H9 (cell line): ENCODE data around the gene INTS12. TPM values are rescaled to one million over a fixed set of nuclear protein-coding genes. Genes with fewer than 3 reads are reported as not detected.

Source experiments
- DNase-seq: peaks from one replicate; pipeline ENCODE4 v3.0.0-alpha.2; 2017
- H2AFZ ChIP-seq: one replicate; pipeline ENCODE4 v1.6.1; 2013; ENCODE audit warnings: mild to moderate bottlenecking, low read length, control low read depth, moderate library complexity
- H2AK5ac ChIP-seq: 2 replicates; pipeline ENCODE4 v1.6.1; 2013; ENCODE audit warnings: low read length, control low read depth, mixed read lengths; ENCODE audit not compliant: insufficient read length
- H2BK120ac ChIP-seq: one replicate; pipeline ENCODE4 v1.6.1; 2013; ENCODE audit warnings: low read depth, mild to moderate bottlenecking, low read length, control low read depth, inconsistent platforms; ENCODE audit not compliant: poor library complexity, severe bottlenecking
- H2BK12ac ChIP-seq: 2 replicates; pipeline ENCODE4 v1.6.1; 2013; ENCODE audit warnings: low read length, control low read depth, mixed read lengths, low read depth; ENCODE audit not compliant: insufficient read length
- H2BK15ac ChIP-seq: 2 replicates; pipeline ENCODE4 v1.6.1; 2013; ENCODE audit warnings: low read depth, low read length, control low read depth
- H2BK20ac ChIP-seq: one replicate; pipeline ENCODE4 v1.6.1; 2013; ENCODE audit warnings: low read depth, mild to moderate bottlenecking, low read length, control low read depth, inconsistent platforms; ENCODE audit not compliant: poor library complexity, severe bottlenecking
- H2BK5ac ChIP-seq: 2 replicates; pipeline ENCODE4 v1.6.1; 2013; ENCODE audit warnings: low read length, control low read depth, mixed read lengths; ENCODE audit not compliant: insufficient read length
- H3K14ac ChIP-seq: 2 replicates; pipeline ENCODE4 v1.6.1; 2013; ENCODE audit warnings: low read length, control low read depth; ENCODE audit not compliant: insufficient read depth
- H3K18ac ChIP-seq: 2 replicates; pipeline ENCODE4 v1.6.1; 2013; ENCODE audit warnings: low read depth, mild to moderate bottlenecking, mixed read lengths, low read length, control low read depth; ENCODE audit not compliant: insufficient read length
- H3K23ac ChIP-seq: 2 replicates; pipeline ENCODE4 v1.6.1; 2013; ENCODE audit warnings: low read length, control low read depth, mixed read lengths, low read depth; ENCODE audit not compliant: insufficient read length
- H3K23me2 ChIP-seq: 2 replicates; pipeline ENCODE4 v1.6.1; 2013; ENCODE audit warnings: low read depth, mild to moderate bottlenecking, mixed read lengths, low read length, control low read depth; ENCODE audit not compliant: insufficient read length, poor library complexity, severe bottlenecking
- H3K27ac ChIP-seq: 2 replicates; pipeline ENCODE4 v1.5.1; 2013; ENCODE audit warnings: low read length, control low read depth, mixed read lengths, low read depth; ENCODE audit not compliant: insufficient read length
- H3K27me3 ChIP-seq: 2 replicates; pipeline ENCODE4 v1.6.1; 2013; ENCODE audit warnings: low read length, control low read depth, inconsistent platforms; ENCODE audit not compliant: insufficient read depth
- H3K4ac ChIP-seq: 2 replicates; pipeline ENCODE4 v1.6.1; 2013; ENCODE audit warnings: low read depth, mild to moderate bottlenecking, control low read depth, inconsistent platforms, low read length, moderate library complexity
- H3K4me1 ChIP-seq: 2 replicates; pipeline ENCODE4 v1.6.1; 2013; ENCODE audit warnings: low read length, control low read depth, inconsistent platforms; ENCODE audit not compliant: insufficient read depth
- H3K4me2 ChIP-seq: 2 replicates; pipeline ENCODE4 v1.6.1; 2013; ENCODE audit warnings: low read length, control low read depth, mixed read lengths; ENCODE audit not compliant: insufficient read length, insufficient read depth
- H3K56ac ChIP-seq: 2 replicates; pipeline ENCODE4 v1.6.1; 2013; ENCODE audit warnings: low read depth, mild to moderate bottlenecking, mixed read lengths, low read length, control low read depth; ENCODE audit not compliant: insufficient read length
- H3K79me1 ChIP-seq: 2 replicates; pipeline ENCODE4 v1.6.1; 2013; ENCODE audit warnings: low read depth, mild to moderate bottlenecking, moderate library complexity, low read length, control low read depth, inconsistent platforms; ENCODE audit not compliant: insufficient read depth, poor library complexity, severe bottlenecking
- H3K79me2 ChIP-seq: 2 replicates; pipeline ENCODE4 v1.6.1; 2013; ENCODE audit warnings: low read length, control low read depth, inconsistent platforms; ENCODE audit not compliant: insufficient read depth
- H3K9ac ChIP-seq: 2 replicates; pipeline ENCODE4 v1.6.1; 2013; ENCODE audit warnings: low read length, control low read depth, mixed read lengths; ENCODE audit not compliant: insufficient read length; ENCODE audit errors: extremely low read depth
- H3K9me3 ChIP-seq: one replicate; pipeline ENCODE4 v1.6.1; 2013; ENCODE audit warnings: low read depth, low read length, inconsistent platforms; ENCODE audit not compliant: control insufficient read depth
- H3T11ph ChIP-seq: one replicate; pipeline ENCODE4 v1.6.1; 2013; ENCODE audit warnings: mild to moderate bottlenecking, low read length, control low read depth, inconsistent platforms
- H4K20me1 ChIP-seq: one replicate; pipeline ENCODE4 v1.6.1; 2013; ENCODE audit not compliant: control insufficient read depth, insufficient read length, insufficient read depth
- H4K5ac ChIP-seq: 2 replicates; pipeline ENCODE4 v1.6.1; 2013; ENCODE audit warnings: low read depth, mild to moderate bottlenecking, mixed read lengths, low read length, control low read depth; ENCODE audit not compliant: insufficient read length
- H4K8ac ChIP-seq: replicated peaks from 2 replicates; pipeline ENCODE4 v1.6.1; 2013; ENCODE audit warnings: low read length, control low read depth, mixed read lengths, low read depth; ENCODE audit not compliant: insufficient read length
- H4K91ac ChIP-seq: 2 replicates; pipeline ENCODE4 v1.6.1; 2013; ENCODE audit warnings: low read depth, mild to moderate bottlenecking, moderate library complexity, mixed read lengths, low read length, control low read depth; ENCODE audit not compliant: insufficient read length
- H3K27ac Mint-ChIP-seq, 3 experiments: 2 replicates in 2 of 3; 3 replicates in 1 of 3; pipeline ENCODE4 v1.8.0; 2020 to 2021; ENCODE audit warnings: mixed read lengths in 3 of 3, mild to moderate bottlenecking in 1 of 3, moderate library complexity in 1 of 3
- H3K27me3 Mint-ChIP-seq: 2 replicates; pipeline ENCODE4 v1.8.0; 2021; ENCODE audit warnings: low read depth, mild to moderate bottlenecking, moderate library complexity, mixed read lengths
- H3K36me3 Mint-ChIP-seq, 3 experiments: 2 replicates in 2 of 3; 3 replicates in 1 of 3; pipeline ENCODE4 v1.8.0; 2020 to 2021; ENCODE audit warnings: low read depth in 3 of 3, mixed read lengths in 3 of 3; ENCODE audit not compliant: insufficient read depth in 1 of 3
- H3K4me1 Mint-ChIP-seq, 2 experiments: 2 replicates each; pipeline ENCODE4 v1.8.0; 2020; ENCODE audit warnings: mixed read lengths in 2 of 2
- H3K4me3 Mint-ChIP-seq, 2 experiments: 2 replicates in 1 of 2; 3 replicates in 1 of 2; pipeline ENCODE4 v1.8.0; 2020 to 2021; ENCODE audit warnings: mild to moderate bottlenecking in 2 of 2, mixed read lengths in 2 of 2, moderate library complexity in 1 of 2
- H3K9me3 Mint-ChIP-seq, 2 experiments: 2 replicates in 1 of 2; 3 replicates in 1 of 2; pipeline ENCODE4 v1.8.0; 2020; ENCODE audit warnings: mild to moderate bottlenecking in 2 of 2, mixed read lengths in 2 of 2, moderate library complexity in 1 of 2
- CTCF ChIP-seq: fragments of 200-600 bp; sonication (generic); conservative IDR thresholded peaks from 3 replicates; pipeline ENCODE4 v1.8.0; 2021; ENCODE audit warnings: antibody characterized with exemption, mild to moderate bottlenecking
- WGBS: extraction: QIAGEN DNeasy Blood & Tissue Kit; methylation state at CpG from one replicate; pipeline ENCODE4 v1.1.7; 2013; ENCODE audit warnings: missing lambda C conversion rate, low lambda C conversion rate, mixed read lengths; ENCODE audit not compliant: insufficient read length; ENCODE audit errors: extremely low coverage; 5-methylcytosine and 5-hydroxymethylcytosine counted together
- total RNA-seq: library from RNA; stranded (reverse); gene quantifications from 2 replicates; pipeline ENCODE4 v1.2.1, GENCODE V29; 2021

Gene INTS12
- total RNA-seq, 1 experiment from 2014 or later, result 15.6 TPM

- H2BK12ac ChIP-seq, result no peak overlapping the region
- H3K9ac ChIP-seq, result no peak overlapping the region
- no peak overlapping the region for H3K4me2 ChIP-seq
- Mint-ChIP-seq H3K4me3 (no peak overlapping the region), H3K27me3 (no peaks in the 10 kb centered on the region), H3K4me1 (no peaks in the 10 kb centered on the region), H3K9me3 (peaks cover 18% of the 10 kb centered on the region in 2 experiments), H3K27ac (no peak overlapping the region; a peak in 1 of 7 replicates), H3K36me3 (peaks cover 35 to 54% (median 35%) of the 10 kb centered on the region in 3 experiments)
- H3K79me1 ChIP-seq, result no peaks in the 10 kb centered on the region
- no peak overlapping the region for H2BK5ac ChIP-seq
- no peaks in the 10 kb centered on the region for H3K9me3 ChIP-seq
- H3K23me2 ChIP-seq, result no peaks in the 10 kb centered on the region
- no peak overlapping the region for H4K5ac ChIP-seq
- H3K56ac ChIP-seq, result no peak overlapping the region
- no peak overlapping the region for H2AK5ac ChIP-seq
- H3K4ac ChIP-seq, result no peak overlapping the region
- no peak overlapping the region for H3T11ph ChIP-seq
- no peak overlapping the region for H2BK120ac ChIP-seq
- no peak overlapping the region for H3K18ac ChIP-seq
- no peaks in the 10 kb centered on the region for H3K27me3 ChIP-seq
- no peak overlapping the region for H3K23ac ChIP-seq
- H2AFZ ChIP-seq, result no peak overlapping the region
- H3K4me1 ChIP-seq, result no peaks in the 10 kb centered on the region
- no peak overlapping the region for H2BK20ac ChIP-seq
- H4K91ac ChIP-seq, result no peak overlapping the region
- H3K27ac ChIP-seq, result no peak overlapping the region
- no peak for TF ChIP-seq CTCF
- no CpG with 5 or more reads among the region's 2 CpGs for WGBS
- H2BK15ac ChIP-seq, result no peak overlapping the region
- H4K8ac ChIP-seq, result no peak overlapping the region
- H4K20me1 ChIP-seq, result no peaks in the 10 kb centered on the region
- no peak overlapping the region for H3K14ac ChIP-seq
- no peaks in the 10 kb centered on the region for H3K79me2 ChIP-seq
- no peak for DNase-seq
Observed at GRCh38 chr4:105725623-105726022, 17.1 kb upstream of the INTS12 start.
